Lower leg skin (tissue), 3 donors: ENCODE measurements around the gene DHX58.

ENCODE experiments used
- CTCF ChIP-seq, 3 donors: fragments of 450-650 bp; IDR thresholded peaks; one replicate each; pipeline ENCODE4 v1.5.1; 2016; ENCODE audit warnings: antibody characterized with exemption in 3 of 3, mild to moderate bottlenecking in 3 of 3, moderate library complexity in 2 of 3
- POLR2A ChIP-seq, 2 donors: fragments of 450-650 bp; IDR thresholded peaks; one replicate each; pipeline ENCODE4 v1.6.1; 2016 to 2017; ENCODE audit warnings: antibody characterized with exemption in 2 of 2, mild to moderate bottlenecking in 1 of 2, moderate library complexity in 1 of 2

GRCh38 chr17:42109086-42109485 is 3.4 kb downstream of the DHX58 start:
- TF ChIP-seq CTCF (IDR thresholded peaks at IDR 0.05) (no peak), POLR2A (IDR thresholded peaks at IDR 0.05) (no peak)
